K562 (cell line): ENCODE measurements around the gene MVP. TPM values are rescaled to one million over a fixed set of nuclear protein-coding genes. Genes with fewer than 3 reads are reported as not detected.

ENCODE experiments used
- ATAC-seq: fragments of 200-7000 bp; cut with Tn5 transposase; 3 replicates; pipeline ENCODE4 v1.9.1; 2020; ENCODE audit warnings: moderate library complexity
- BruUV-seq: library from RNA; stranded (reverse); fragments of 400-500 nt; replicated peaks from 2 replicates; lab custom pipeline; 2021; lab: Mats Ljungman, UMichigan
- CTCF ChIA-PET: fragments of 300-600 bp; formaldehyde crosslinking; extraction: SDS; loops from one replicate; lab custom pipeline; 2021; ENCODE audit warnings: low intra/inter-chr PET ratio; lab: Yijun Ruan, JAX
- POLR2A ChIA-PET: fragments of 300-600, 350-650 bp; sonication (Branson Sonifier 250); formaldehyde crosslinking; extraction: SDS; loops from one replicate; lab custom pipeline; 2021; ENCODE audit warnings: antibody characterized with exemption, inconsistent platforms; lab: Yijun Ruan, JAX
- DNase-seq, 4 experiments: peaks; one replicate each; pipeline versions ENCODE4 v3.0.0 to v3.0.0-alpha.2; 2011 to 2018; ENCODE audit warnings: low spot score in 3 of 4, mixed read lengths in 3 of 4; ENCODE audit errors: extremely low read depth in 1 of 4
- FAIRE-seq: peaks from 2 replicates; lab custom pipeline; 2011; peaks lifted over from hg19 to GRCh38; lab: Jason Lieb, UNC
- H2AFZ ChIP-seq: 2 replicates; pipeline ENCODE4 v1.6.0; 2011; ENCODE audit warnings: low read depth, low read length, control low read depth, inconsistent platforms
- H3K27ac ChIP-seq: fragments of 200-600 bp; 3 replicates; pipeline ENCODE4 v1.8.0; 2011; ENCODE audit warnings: low read depth, mild to moderate bottlenecking, control low read depth, inconsistent platforms, low read length, moderate library complexity, mixed read lengths; ENCODE audit errors: extremely low read depth
- H3K27me3 ChIP-seq, 2 experiments: fragments of 300-600 bp in 1 of 2; 2 replicates in 1 of 2; 3 replicates in 1 of 2; pipeline versions ENCODE4 v1.6.0 to v1.8.0; 2011; ENCODE audit warnings: inconsistent platforms in 2 of 2, low read length in 2 of 2, mild to moderate bottlenecking in 1 of 2, mixed read lengths in 1 of 2, moderate library complexity in 1 of 2; ENCODE audit not compliant: control insufficient read depth in 2 of 2, insufficient read depth in 2 of 2
- H3K36me3 ChIP-seq: fragments of 300-600 bp; 3 replicates; pipeline ENCODE4 v1.8.0; 2011; ENCODE audit warnings: mild to moderate bottlenecking, low read length, inconsistent platforms; ENCODE audit not compliant: control insufficient read depth, insufficient read depth
- H3K4me1 ChIP-seq, 2 experiments: fragments of 200-600 bp in 1 of 2; replicated peaks in 1 of 2; 2 replicates in 1 of 2; 3 replicates in 1 of 2; pipeline versions ENCODE4 v1.5.1 to v1.8.0; 2011; ENCODE audit warnings: inconsistent platforms in 2 of 2, low read length in 2 of 2, mild to moderate bottlenecking in 1 of 2, mixed read lengths in 1 of 2, moderate library complexity in 1 of 2; ENCODE audit not compliant: control insufficient read depth in 2 of 2, insufficient read depth in 2 of 2
- H3K4me2 ChIP-seq: 2 replicates; pipeline ENCODE4 v1.6.1; 2011; ENCODE audit warnings: low read length, control low read depth, inconsistent platforms, mixed read lengths; ENCODE audit not compliant: insufficient read depth
- H3K4me3 ChIP-seq: fragments of 200-600 bp; sonication (generic), shearing (Covaris generic); 2 replicates; pipeline ENCODE4 v1.5.1; 2016; ENCODE audit warnings: control low read depth, inconsistent platforms
- H3K79me2 ChIP-seq: fragments of 200-600 bp; 3 replicates; pipeline ENCODE4 v1.8.0; 2011; ENCODE audit warnings: low read length, inconsistent platforms; ENCODE audit not compliant: control insufficient read depth, insufficient read depth
- H3K9ac ChIP-seq, 2 experiments: 2 replicates each; pipeline versions ENCODE4 v1.6.0 to v1.6.1; 2011; ENCODE audit warnings: low read depth in 2 of 2, low read length in 2 of 2, control low read depth in 1 of 2, inconsistent platforms in 1 of 2, mild to moderate bottlenecking in 1 of 2, mixed read lengths in 1 of 2; ENCODE audit not compliant: insufficient read depth in 1 of 2
- H3K9me1 ChIP-seq: one replicate; pipeline ENCODE4 v1.6.0; 2011; ENCODE audit warnings: inconsistent platforms, mild to moderate bottlenecking, low read length, moderate library complexity; ENCODE audit not compliant: control insufficient read depth, insufficient read depth
- H3K9me3 ChIP-seq: replicated peaks from 2 replicates; pipeline ENCODE4 v1.5.1; 2011; ENCODE audit warnings: low read depth, low read length, inconsistent platforms; ENCODE audit not compliant: control insufficient read depth, insufficient read depth
- H4K20me1 ChIP-seq: replicated peaks from 2 replicates; pipeline ENCODE4 v1.6.1; 2011; ENCODE audit warnings: low read length, inconsistent platforms, mixed read lengths; ENCODE audit not compliant: control insufficient read depth, insufficient read depth
- ARID3A ChIP-seq: IDR thresholded peaks from 2 replicates; pipeline ENCODE4 v1.6.1; 2012; ENCODE audit warnings: low read depth, low read length, improper control_type of control experiment, borderline replicate concordance
- FOXA3 ChIP-seq, 2 experiments: fragments of 450-650 bp in 1 of 2; sonication (generic) in 1 of 2; formaldehyde crosslinking; IDR thresholded peaks in 1 of 2; conservative IDR thresholded peaks in 1 of 2; 2 replicates each; pipeline versions ENCODE4 v1.4.0 to v1.8.0; 2020 to 2022; ENCODE audit warnings: mild to moderate bottlenecking in 2 of 2, missing genetic modification reagents in 1 of 2
- KDM4B ChIP-seq, 2 experiments: fragments of 450-650 bp in 1 of 2; sonication (generic) in 1 of 2; IDR thresholded peaks; 2 replicates each; pipeline ENCODE4 v1.6.1; 2016 to 2017; ENCODE audit warnings: borderline replicate concordance in 2 of 2, antibody characterized with exemption in 1 of 2, low read depth in 1 of 2, mild to moderate bottlenecking in 1 of 2
- MEIS2 ChIP-seq: fragments of 450-650 bp; IDR thresholded peaks from 2 replicates; pipeline ENCODE4 v1.6.1; 2014; ENCODE audit warnings: mild to moderate bottlenecking; ENCODE audit not compliant: partially characterized antibody
- NFIC ChIP-seq: fragments of 450-650 bp; IDR thresholded peaks from 2 replicates; pipeline ENCODE4 v1.6.1; 2017; ENCODE audit warnings: mild to moderate bottlenecking, inconsistent platforms
- ZNF75A ChIP-seq: fragments of 450-650 bp; formaldehyde crosslinking; IDR thresholded peaks from 2 replicates; pipeline ENCODE4 v1.4.0; 2020; ENCODE audit warnings: mild to moderate bottlenecking
- WGBS: fragments of 100-300 bp; shearing (Covaris generic); methylation state at CpG from one replicate; pipeline ENCODE4 v1.1.6; 2016; ENCODE audit warnings: low coverage, mixed read lengths; ENCODE audit not compliant: insufficient coverage; ENCODE audit errors: missing lambda C conversion rate; 5-methylcytosine and 5-hydroxymethylcytosine counted together
- in situ Hi-C: fragments of 300-500 bp; cut with MboI; formaldehyde crosslinking; loops from 4 replicates; pipeline ENCODE4 v1.15.0; 2018; ENCODE audit warnings: inconsistent platforms, mixed read lengths
- intact Hi-C: fragments of 100-400 bp; cut with micrococcal nuclease; formaldehyde crosslinking; loops from 2 replicates; pipeline ENCODE4 v1.14.2; 2022
- polyA plus RNA-seq, 8 experiments: library from polyadenylated mRNA; depleted of rRNA in 4 of 8; stranded (reverse) in 5 of 8; unstranded in 3 of 8; fragments of >200 nt; fragmentation: Nextera tagmentation in 2 of 8; fragmentation: Illumina TruSeq in 1 of 8; extraction: Ambion mirVana in 2 of 8; extraction: Trizol in 1 of 8; gene quantifications; 2 replicates each; pipeline versions ENCODE4 v1.2.1 to v1.2.3, GENCODE V29; 2011 to 2014; ENCODE audit warnings: inconsistent platforms in 1 of 8, missing spikeins in 1 of 8
- total RNA-seq, 7 experiments: library from RNA; depleted of rRNA in 6 of 7; stranded (reverse); fragments of >200 nt in 6 of 7; fragmentation: Illumina TruSeq in 2 of 7; extraction: Trizol in 2 of 7; gene quantifications; 2 replicates each; pipeline versions ENCODE4 v1.2.1 to v1.2.3, GENCODE V29; 2011 to 2021; ENCODE audit warnings: low replicate concordance in 1 of 7

MVP gene
- total and polyA plus RNA-seq, 9 of the 15 experiments (the other 6 are each of a cell fraction or from before 2014, with no cell fraction given) = 0.39 to 1.9 (median 0.76) TPM; not detected in 2

GRCh38 chr16:29868396-29869009 is 48.2 kb downstream of the MVP start:
- WGBS = 23% methylated on average over 8 of the region's 8 CpGs
- H4K20me1 ChIP-seq = no peaks in the 10 kb centered on the region
- no peaks in the 10 kb centered on the region; a peak in 1 of 5 replicates for H3K27me3 ChIP-seq
- TF ChIP-seq MEIS2 (no peak), ZNF75A (CRISPR knock-in tag) (no peak), NFIC (peak; percentile 85), KDM4B (IDR thresholded peaks at IDR 0.05; ENCODE audit: borderline replicate concordance in 2 of 2, low read depth in 1 of 2) (no peak), FOXA3 (CRISPR knock-in tag; conservative IDR thresholded peaks at IDR 0.05 in 1 of 2, IDR thresholded peaks at IDR 0.05 in 1 of 2) (peak in 1 of 2 experiments; percentile 89; a peak in 1 of 4 replicates), ARID3A (no peak)
- DNase-seq (peak in 1 of 4 experiments; percentile 36), FAIRE-seq (no peak), ATAC-seq (peak; percentile 24; the same call in 2 of the 3 replicates)
- H3K27ac ChIP-seq = no peak overlapping the region
- no peak overlapping the region for H3K4me2 ChIP-seq
- no peak overlapping the region for H2AFZ ChIP-seq
- no peaks in the 10 kb centered on the region for H3K9me3 ChIP-seq
- H3K4me3 ChIP-seq = no peak overlapping the region
- intact Hi-C loops = no loop called here
- no TSS peak for BruUV-seq
- H3K9ac ChIP-seq = no peak overlapping the region
- H3K79me2 ChIP-seq = no peaks in the 10 kb centered on the region
- in situ Hi-C loops = no loop called here
- ChIA-PET POLR2A (interaction anchor here (1.1 kb wide), 1 partner anchor 9 kb away, joined by 4 read pairs; no protein-coding TSS in a partner anchor), CTCF (no interaction called here)
- H3K4me1 ChIP-seq = peaks cover 0 to 21% of the 10 kb centered on the region in 2 experiments; a peak in 3 of 5 replicates
- H3K9me1 ChIP-seq = no peaks in the 10 kb centered on the region
- H3K36me3 ChIP-seq = no peaks in the 10 kb centered on the region
